DMS 273 treated with DMSO at 0.1 percent for 48 hours (cell line): ENCODE data around the gene SLC12A7.

Experiments used
- DNase-seq: peaks from one replicate; lab custom pipeline; 2025; lab: John Stamatoyannopoulos, UW

Gene SLC12A7

DNA sequence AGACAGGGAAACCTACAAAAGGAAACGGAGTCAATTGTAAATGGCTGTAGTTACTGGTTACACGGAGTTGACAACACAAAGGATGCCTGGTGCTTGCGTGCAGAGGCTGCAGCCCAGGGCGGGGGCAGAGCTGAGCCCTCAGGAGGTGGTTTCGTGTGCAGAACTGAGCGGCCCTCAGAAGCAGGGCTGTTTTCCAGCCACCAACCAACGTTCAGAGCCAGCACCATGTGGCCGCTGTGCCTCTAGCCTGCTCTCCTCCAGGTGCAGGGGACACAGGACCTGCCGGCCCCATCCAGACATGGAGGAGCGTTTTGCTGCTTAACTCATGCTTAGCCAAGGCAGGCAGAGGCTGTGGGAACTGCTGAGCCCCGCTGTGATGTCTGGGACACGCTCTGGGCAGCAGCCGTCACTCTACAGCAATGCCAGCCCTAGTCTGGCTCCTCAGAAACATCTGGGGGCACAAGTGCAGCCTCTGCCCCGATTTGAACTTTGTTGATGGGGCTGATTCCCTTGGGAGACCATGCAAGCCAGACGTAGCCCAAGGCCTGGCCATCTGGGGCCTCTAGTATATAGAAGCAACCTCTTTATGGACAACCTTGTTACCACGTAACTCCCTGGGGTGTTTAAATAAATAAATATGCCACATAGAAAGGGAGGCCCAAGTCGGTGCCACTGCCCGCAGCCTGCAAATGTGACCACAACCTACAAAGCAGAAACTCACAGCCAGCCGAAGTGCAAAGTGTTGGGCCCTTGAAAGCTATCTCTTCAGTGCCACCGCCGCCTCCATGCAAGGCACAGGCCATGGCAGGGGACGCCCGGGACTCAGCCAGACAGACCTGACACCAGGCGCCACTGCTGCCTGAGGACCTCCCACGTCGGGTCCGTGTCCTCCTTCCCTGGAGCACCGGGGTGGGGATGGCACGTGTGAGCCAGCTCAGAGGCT is 61.2 kb downstream of the SLC12A7 start:
- peak; percentile 11 for DNase-seq

DNA sequence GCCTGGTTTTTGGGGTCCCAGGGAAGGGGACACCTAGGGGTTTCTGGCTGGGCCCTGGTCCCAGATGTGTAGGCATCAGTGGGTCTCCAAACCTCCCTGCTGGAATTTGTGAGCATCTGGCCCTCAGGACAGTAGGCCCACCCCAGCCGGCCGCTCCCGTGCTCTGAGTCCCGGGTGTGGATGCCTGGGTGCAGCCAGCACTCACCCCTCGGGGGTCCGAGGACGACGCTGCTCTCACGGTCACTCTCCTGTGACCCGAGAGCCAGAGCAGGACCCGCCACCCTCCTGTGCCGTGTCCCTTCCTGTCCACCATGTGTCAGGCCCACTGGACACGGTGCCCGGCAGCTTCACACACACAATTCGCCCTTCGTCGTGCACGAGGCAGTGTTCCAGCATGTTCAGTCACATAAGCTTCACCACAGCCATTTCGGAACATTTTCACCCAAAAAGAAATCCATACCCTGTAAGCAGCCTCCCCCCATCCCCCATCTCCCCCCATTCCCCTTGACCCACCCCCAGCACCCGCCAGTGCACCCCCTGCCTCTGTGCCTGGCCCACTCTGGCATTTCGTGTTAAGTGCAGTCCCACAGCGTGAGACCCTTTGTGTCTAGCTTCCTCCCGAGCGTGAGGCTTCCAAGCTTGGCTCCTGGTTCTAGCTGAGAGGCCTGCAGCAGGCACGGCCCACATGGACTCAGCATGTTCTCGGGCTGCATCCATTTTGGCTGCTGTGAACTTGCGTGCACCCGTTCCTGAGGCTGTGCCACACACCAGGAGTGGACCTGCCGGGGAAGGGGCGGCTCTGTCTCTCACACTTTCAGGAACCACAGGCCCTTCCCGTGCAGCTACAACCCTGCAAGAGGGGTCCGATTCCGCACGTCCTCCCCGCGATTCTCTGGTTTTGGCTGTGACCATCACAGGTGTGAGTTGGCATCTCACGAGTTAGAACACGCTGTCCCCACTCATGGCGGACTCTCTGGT is 62.7 kb downstream of the SLC12A7 start:
- no peak for DNase-seq

DNA sequence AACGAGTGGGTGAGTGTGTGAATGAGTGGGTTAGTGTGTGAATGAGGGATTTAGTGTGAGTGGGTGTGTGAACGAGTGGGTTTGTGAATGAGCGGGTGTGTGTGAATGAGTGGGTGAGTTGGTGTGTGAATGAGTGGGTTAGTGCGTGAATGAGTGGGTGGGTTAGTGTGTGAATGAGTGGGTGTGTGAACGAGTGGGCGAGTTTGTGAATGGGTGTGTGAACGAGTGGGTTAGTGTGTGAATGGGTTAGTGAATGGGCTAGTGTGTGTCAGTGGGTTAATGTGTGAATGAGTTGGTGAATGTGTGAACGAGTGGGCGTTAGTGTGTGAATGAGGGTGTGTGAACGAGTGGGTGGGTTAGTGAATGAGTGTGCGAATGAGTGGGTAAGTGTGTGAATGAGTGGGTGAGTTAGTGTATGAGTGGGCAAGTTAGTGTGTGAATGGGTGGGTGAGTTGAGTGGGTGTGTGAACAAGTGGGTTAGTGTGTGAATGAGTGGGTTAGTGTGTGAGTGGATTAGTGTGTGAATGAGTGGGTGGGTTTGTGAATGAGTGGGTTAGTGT is 63.6 kb downstream of the SLC12A7 start:
- no peak for DNase-seq

DNA sequence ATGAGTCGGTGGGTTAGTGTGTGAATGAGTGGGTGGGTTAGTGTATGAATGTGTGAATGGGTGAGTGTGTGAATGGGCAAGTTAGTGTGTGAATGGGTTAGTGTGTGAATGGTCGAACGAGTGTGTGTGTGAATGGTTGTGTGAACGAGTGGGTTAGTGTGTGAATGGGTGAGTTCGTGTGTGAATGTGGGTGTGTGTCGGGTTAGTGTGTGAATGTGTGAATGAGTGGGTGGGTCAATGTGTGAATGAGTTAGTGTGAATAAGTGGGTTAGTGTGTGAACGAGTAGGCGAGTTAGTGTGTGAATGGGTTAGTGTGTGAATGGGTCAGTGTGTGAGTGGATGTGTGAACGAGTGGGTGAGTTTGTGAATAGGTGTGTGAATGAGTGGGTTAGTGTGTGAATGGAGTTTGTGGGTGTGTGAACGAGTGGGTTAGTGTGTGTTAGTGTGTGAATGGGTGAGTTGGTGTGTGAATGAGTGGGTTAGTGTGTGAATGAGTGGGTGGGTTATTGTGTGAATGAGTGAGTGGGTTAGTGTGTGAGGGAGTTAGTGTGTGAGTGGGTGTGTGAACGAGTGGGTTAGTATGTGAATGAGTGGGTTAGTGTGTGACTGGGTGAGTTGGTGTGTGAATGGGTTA is 64.4 kb downstream of the SLC12A7 start:
- DNase-seq, result no peak

DNA sequence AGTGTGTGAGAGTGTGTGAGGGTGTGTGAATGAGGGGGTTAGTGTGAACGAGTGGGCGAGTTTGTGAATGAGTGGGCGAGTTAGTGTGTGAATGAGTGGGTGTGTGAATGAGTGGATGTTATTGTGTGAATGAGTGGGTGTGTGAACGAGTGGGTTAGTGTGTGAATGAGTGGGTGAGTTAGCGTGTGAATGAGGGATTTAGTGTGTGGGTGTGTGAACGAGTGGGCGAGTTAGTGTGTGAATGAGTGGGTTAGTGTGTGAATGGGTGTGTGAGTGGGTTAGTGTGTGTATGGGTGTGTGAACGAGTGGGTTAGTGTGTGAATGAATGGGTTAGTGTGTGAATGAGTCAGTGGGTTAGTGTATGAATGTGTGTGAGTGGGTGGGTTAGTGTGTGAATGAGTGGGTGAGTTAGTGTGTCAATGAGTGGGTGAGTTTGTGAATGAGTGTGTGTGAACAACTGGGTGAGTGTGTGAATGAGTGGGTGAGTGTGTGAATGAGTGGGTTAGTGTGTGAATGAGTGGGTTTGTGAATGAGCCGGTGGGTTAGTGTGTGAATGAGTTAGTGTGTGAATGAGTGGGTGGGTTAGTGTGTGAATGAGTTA is 65.8 kb downstream of the SLC12A7 start:
- DNase-seq, result no peak

DNA sequence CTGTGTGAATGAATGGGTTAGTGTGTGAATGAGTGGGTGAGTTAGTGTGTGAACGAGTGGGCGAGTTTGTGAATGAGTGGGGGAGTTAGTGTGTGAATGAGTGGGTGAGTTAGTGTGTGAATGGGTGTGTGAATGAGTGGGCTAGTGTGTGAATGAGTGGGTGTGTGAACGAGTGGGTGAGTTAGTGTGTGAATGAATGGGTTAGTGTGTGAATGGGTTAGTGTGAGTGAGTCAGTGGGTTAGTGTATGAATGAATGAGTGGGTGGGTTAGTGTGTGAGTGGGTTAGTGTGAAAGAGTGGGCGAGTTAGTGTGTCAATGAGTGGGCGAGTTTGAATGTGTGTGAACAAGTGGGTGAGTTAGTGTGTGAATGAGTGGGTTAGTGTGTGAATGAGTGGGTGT is 67.7 kb downstream of the SLC12A7 start:
- no peak for DNase-seq

DNA sequence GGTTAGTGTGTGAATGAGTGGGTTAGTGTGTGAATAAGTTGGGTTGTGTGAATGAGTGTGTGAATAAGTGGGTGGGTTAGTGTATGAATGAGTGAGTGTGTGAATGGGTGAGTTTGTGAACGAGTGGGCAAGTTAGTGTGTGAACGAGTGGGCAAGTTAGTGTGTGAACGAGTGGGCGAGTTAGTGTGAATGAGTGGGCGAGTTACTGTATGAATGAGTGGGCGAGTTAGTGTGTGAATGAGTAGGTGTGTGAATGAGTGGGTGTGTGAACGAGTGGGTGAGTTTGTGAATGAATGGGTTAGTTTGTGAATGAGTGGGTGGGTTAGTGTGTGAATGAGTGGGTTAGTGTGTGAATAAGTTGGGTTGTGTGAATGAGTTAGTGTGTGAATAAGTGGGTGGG is 68.5 kb downstream of the SLC12A7 start:
- DNase-seq, result no peak

DNA sequence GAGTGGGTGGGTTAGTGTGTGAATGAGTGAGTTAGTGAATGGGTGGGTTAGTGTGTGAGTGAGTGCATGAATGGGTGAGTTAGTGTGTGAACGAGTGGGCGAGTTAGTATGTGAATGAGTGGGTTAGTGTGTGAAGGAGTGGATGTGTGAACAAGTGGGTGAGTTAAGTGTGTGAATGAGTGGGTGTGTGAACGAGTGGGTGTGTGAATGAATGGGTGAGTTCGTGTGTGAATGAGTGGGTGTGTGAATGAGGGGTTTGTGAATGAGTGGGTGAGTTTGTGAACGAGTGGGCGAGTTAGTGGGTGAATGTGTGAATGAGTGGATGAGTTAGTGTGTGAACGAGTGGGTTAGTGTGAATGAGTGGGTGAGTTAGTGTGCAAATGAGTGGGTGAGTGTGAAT is 69.2 kb downstream of the SLC12A7 start:
- no peak for DNase-seq

DNA sequence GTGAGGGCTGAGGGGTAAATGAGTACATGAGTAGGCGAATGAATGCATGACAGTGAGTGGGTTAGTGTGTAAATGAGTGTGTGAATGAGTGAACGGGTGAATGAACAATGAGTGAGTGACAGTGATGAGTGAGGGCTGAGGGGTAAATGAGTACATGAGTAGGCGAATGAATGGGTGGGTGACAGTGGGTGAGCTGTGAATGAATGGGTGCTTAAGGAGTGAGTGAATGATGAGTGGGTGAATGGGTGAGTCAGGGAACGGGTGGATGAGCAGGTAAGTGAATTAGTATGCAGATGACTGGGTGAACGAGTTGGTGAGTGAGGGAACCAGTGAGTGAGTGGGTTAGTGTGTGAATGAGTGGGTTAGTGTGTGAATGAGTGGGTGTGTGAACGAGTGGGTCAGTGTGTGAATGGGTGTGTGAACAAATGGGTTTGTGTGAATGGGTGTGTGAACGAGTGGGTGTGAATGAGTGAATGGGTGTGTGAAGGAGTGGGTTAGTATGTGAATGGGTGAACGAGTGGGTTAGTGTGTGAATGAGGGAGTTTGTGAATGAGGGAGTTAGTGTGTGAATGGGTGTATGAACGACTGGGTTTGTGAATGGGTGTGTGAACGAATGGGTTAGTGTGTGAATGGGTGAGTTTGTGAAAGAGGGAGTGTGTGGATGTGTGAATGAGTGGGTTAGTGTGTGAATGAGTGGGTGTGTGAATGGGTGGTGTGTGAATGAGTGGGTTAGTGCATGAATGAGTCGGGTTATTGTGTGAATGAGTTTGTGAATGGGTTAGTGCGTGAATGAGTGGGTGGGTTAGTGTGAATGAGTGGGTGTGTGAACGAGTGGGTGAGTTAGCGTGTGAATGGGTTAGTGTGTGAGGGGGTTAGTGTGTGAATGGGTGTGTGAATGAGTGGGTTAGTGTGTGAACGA is 70.4 kb downstream of the SLC12A7 start:
- DNase-seq, result no peak

DNA sequence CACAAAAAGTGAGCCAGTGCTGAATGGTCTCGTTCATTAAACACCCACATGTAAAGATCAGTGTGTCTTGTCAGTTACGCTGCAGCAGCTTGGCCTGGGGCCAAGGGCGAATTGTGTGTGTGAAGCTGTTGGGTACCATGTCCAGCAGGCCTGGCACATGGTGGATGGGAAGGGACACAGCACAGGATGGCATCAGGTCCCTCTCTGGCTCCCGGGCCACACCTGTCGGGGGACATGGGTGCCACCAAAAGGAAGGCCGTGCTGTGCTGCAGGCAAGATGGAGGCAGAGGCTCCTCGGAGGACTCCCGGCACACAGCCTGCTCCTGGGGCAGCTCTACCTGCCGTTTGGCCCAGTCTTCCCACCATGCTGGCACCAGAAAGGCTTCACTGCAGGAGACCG is 71.3 kb downstream of the SLC12A7 start:
- DNase-seq, result no peak

DNA sequence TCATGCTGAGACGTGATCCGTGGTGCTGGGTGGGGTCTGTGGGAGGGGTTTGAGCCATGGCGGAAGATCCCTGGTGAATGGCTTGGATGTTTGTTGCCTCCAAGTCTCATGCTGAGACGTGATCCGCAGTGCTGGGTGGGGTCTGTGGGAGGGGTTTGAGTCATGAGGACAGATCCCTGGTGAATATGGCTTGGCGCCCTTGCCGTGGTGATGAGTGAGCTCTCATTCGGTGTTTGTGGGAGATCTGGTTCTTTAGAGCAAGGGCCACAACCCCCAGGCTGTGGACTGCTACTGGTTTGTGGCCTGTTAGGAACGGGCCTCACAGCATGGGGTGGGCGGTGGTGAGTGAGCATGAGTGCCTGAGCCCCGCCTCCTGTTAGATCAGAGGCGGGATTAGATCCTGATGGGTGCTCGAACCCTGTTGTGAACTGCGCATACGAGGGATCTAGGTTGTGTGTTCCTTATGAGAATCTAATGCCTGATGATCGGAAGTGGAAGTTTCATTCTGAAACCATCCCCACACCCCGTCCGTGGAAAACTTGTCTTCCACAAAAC is 72.1 kb downstream of the SLC12A7 start:
- DNase-seq, result no peak

DNA sequence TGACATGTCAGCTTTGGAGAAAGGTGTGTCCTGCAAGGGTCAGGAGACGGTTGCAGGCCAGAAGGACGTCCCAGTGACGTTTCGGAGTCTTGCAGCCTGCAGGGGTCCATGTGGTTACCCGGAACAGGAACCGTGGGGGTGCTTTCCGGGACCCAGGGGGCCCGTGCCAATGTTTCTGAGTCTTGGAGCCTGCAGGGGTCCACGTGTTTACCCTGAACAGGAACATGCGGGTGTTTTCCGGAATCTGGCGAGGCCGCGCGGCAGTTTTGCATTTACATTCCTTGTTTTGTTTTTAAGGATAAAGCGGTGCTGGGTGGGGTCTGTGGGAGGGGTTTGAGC is 72.7 kb downstream of the SLC12A7 start:
- no peak for DNase-seq

DNA sequence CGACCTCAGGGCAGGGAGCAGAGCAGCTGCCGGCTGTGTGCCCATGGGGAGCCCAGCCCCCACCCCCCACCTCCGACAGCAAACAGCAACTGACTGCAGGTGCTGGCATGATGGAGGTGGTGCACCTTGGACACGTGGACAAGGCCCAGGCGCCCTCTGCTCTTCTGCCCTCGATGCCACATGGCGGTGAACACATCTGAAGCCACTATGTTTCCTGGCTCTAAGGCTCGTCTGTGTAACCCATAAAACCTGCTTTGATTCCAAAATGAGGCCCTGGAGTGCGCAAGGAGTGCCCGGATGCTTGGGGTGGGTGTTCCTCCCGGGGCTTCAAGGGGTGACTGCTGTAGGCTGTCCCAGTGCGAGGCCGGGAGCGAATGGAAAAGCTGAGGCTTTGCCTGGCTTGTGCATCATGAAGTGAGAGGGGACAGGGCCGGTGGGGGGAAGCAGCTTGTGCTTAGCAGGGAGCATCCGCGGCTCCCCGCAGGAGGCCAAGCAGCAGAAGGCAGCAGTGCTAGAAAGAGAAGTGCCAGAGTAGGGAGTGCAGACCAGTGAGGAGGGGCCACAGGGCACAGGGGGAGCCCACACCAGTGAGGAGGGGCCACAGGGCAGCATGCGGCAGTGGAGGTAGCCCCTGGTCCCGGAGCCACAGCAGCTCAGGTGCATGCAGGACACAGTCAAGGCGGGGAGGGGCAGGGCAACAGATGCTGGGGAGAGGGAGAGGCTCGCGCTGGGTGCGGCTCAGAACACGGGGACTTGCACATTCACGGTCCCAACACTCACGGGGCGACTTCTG is 73.2 kb downstream of the SLC12A7 start:
- DNase-seq, result no peak

DNA sequence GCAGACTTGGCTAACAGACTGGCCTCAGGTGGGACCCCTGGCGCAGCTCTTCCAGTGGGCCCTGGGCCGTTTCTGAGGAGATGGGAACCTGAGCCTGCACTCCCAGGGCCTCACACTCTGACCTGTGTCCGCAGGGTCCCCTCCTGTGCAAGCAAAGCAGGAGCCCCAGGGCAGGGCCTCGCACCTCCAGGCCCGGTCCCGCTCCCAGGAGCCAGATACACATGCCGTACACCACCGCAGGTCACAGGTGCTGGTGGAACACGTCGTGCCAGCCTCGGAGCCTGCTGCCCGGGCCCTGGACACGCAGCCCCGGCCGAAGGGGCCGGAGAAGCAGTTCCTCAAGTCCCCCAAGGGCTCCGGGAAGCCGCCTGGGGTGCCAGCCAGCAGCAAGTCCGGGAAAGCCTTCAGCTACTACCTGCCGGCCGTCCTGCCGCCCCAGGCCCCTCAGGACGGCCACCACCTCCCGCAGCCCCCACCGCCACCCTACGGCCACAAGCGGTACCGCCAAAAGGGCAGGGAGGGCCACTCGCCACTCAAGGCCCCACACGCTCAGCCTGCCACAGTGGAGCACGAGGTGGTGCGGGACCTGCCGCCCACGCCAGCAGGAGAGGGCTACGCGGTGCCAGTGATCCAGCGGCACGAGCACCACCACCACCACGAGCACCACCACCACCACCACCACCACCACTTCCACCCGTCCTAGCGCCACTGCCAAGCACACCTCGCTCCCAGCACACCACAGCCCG is 74.0 kb downstream of the SLC12A7 start:
- no peak for DNase-seq

DNA sequence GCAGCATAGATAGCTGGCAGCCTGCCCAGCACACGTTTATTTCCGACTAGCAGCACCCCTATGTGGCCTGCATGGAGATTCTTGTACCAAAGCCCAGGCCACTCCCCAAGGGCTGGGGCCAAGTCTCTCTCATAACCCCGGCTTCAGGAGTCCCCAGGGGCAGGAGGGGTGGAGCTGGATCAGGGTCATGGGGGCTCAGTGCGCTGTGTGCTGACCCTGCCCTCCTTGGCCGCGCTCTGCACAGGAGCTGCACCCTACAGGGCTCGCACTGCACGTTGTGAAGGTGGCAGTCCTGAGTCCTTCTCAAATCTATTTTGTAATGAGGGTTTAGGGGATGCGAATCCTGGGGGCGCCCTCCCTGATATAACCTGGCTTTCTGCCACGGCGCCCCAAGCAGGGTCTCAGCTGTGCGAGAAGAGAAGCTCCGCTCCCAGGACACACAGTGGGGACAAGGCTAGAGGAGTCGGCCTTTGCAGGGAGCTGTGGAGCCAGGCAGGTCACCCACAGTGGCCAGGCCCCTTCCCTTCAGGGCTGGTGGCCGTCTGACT is 74.7 kb downstream of the SLC12A7 start:
- no peak for DNase-seq

DNA sequence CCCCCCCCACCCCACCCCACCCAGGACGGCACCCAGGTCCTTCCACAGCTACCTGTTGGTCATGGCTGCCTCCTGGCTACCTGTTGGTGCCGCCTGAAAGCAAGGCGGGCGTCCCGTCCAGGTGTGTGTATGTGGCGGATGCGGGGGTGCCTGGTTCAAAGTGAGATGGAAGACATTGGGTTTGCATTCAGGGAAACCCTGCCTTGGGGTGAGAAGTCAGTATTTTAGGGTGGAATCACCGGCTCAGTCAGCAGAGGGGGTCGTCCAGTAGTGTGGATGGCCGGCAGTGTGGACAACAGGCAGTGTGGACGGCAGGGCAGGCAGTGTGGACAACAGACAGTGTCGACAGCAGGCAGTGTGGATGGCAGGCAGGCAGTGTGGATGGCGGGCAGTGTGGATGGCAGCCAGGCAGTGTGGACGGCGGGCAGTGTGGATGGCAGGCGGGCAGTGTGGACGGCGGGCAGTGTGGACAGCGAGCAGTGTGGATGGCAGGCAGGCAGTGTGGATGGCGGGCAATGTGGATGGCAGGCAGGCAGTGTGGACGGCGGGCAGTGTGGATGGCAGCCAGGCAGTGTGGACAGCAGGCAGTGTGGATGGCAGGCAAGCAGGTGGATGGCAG is 75.2 kb downstream of the SLC12A7 start:
- DNase-seq, result no peak

DNA sequence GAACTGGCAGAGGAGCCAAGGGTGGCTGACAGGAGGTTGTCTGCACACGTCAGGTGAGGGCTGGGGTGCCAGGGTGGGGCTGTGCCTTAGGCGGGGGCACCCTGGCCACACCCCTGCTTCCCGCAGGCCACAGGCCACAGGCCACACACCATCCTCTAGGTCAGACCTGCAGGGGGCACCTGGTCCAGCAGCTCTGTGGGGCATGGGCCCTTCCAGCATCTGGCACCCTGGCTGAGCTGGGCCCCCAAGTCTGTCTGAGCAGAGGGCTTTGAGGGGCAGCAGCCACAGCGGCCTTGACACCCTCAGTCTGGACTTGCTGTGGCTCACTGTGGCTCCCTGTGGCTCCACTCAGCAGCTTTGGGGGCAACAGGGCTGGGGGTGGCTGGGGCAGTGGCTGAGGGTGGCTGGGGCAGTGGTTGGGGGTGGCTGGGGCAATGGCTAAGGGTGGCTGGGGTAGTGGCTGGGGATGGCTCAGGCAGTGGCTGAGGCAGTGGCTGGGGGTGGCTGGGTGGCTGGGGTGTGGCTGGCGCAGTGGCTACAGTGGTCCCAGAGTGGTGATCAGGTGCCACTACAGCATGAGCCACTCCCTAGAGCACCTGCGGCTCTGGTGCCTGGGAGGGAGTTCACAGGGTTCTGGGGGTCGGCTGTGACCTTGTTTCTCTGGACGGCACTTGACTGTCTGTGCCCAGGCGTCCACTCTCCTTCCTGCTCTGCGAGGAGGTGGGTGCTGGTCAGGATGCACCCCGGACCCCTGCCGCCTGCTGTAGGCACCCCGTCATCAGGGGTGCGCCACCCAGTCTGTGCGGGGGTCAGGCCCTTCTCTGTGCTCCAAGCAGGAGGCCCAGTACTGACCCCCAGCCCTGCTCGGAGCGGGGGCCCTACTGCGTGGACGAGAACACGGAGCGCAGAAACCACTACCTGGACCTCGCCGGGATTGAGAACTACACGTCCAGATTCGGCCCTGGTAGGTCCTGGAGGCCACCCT is 76.2 kb downstream of the SLC12A7 start:
- no peak for DNase-seq
